ENCODE data around the gene GORASP2.

The GORASP2 gene

GRCh38 chr2:170999654-171000053 lies 70.6 kb downstream of the GORASP2 start:
- no peak for DNase-seq (ENCODE audit: insufficient read length, low spot score)
- TF ChIP-seq, protein P1, sequence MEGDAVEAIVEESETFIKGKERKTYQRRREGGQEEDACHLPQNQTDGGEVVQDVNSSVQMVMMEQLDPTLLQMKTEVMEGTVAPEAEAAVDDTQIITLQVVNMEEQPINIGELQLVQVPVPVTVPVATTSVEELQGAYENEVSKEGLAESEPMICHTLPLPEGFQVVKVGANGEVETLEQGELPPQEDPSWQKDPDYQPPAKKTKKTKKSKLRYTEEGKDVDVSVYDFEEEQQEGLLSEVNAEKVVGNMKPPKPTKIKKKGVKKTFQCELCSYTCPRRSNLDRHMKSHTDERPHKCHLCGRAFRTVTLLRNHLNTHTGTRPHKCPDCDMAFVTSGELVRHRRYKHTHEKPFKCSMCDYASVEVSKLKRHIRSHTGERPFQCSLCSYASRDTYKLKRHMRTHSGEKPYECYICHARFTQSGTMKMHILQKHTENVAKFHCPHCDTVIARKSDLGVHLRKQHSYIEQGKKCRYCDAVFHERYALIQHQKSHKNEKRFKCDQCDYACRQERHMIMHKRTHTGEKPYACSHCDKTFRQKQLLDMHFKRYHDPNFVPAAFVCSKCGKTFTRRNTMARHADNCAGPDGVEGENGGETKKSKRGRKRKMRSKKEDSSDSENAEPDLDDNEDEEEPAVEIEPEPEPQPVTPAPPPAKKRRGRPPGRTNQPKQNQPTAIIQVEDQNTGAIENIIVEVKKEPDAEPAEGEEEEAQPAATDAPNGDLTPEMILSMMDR (IDR thresholded peaks at IDR 0.05; ENCODE audit: insufficient read depth, missing control alignments) = no peak
- FAIRE-seq = no peak

DNA sequence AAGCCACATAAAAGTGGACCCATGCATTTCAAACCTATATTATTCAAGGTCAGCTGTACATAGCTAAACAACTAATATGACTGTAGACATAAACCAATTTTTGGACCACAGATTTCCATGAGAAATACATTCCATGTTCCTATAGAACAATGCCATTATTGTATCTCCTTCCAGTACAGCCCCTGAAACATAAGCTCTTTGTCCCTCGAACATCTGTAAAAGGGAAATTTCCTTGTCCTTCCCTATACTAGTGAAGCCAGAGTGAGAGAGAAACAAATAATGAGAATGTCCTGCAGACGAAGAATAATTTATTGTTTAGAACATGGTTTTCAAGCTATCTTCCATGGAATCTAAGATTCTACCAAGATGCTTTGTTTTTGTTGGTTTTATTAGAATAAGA lies 75.3 kb downstream of the GORASP2 start:
- no peak for FAIRE-seq
- TF ChIP-seq, protein P1 (IDR thresholded peaks at IDR 0.05; ENCODE audit: insufficient read depth, missing control alignments) = no peak

DNA sequence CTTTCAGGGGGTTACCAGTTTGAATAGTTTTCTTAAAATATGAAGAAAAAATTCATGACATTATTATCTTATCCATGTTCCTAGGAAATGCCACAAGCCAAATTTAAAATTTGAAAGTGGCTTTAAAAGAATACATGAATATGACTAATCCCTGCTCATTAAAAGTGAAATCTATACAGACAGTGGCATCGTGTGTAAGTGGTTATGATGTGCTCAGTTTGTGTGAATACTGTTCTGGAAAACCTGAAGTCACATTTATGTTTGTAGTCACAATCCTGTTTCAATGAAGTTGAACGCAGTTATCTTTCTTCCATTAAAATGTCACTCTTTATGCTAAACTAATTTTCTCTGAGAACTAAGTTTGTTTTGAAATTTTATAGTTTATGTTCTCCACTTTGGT lies 75.8 kb downstream of the GORASP2 start:
- DNase-seq (ENCODE audit: insufficient read length, low spot score) (no peak), FAIRE-seq (no peak)
- TF ChIP-seq, protein P1 (IDR thresholded peaks at IDR 0.05; ENCODE audit: insufficient read depth, missing control alignments) = no peak

More for the DNA sequence above, 75.3 kb downstream of the GORASP2 start:
- DNase-seq (ENCODE audit: insufficient read length, low spot score) = no peak

DNA sequence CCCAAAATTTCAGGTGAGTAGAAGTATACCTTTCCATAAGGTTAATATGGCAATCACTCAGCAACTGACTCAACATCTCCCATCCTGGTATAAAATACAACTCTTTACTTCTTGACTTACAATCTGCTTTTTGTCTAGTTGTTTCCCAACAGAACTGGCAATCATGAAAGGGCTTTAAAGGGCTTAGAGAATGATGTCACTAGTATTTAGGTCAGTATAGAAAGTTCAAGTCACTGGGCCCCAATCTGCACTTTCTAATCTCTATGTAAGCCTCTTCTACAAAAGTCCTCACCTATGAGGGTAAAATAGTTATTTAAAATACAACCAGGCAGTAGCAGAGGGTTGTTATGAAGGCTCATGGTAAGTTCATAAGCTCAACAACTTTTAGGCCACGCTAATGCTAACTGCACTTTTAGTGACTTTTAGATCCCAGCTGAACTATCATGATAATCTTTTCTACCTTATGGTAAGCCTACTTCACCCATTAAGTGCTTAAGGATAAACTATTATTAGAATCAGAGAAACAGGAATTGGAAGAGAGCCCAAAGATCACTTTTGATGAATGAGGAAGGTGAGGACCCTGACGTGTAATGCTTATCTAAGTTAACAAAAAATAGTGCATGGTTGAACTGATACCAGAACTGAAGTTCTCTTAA lies 79.6 kb downstream of the GORASP2 start:
- FAIRE-seq = peak; percentile 88
- TF ChIP-seq, protein P1 (IDR thresholded peaks at IDR 0.05; ENCODE audit: insufficient read depth, missing control alignments) = no peak
- no peak for DNase-seq (ENCODE audit: insufficient read length, low spot score)

DNA sequence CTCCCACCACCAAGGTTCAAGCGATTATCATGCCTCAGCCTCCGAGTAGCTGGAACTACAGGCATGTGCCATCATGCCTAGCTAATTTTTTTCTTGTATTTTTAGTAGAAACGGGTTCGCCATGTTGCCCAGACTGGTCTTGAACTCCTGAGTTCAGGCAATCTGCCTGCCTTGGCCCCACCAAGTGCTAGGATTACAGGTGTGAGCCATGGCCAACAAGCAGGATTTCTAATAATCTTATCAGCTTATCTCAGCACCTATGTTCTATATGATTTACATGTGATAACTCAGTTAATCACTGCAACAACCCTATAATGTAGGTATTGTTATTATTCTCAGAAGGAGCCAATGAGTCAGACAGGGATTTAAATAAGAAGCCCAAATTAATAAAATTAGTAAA lies 80.3 kb downstream of the GORASP2 start:
- TF ChIP-seq, protein P1 (IDR thresholded peaks at IDR 0.05; ENCODE audit: insufficient read depth, missing control alignments) = no peak
- DNase-seq (ENCODE audit: insufficient read length, low spot score) (no peak), FAIRE-seq (no peak)

DNA sequence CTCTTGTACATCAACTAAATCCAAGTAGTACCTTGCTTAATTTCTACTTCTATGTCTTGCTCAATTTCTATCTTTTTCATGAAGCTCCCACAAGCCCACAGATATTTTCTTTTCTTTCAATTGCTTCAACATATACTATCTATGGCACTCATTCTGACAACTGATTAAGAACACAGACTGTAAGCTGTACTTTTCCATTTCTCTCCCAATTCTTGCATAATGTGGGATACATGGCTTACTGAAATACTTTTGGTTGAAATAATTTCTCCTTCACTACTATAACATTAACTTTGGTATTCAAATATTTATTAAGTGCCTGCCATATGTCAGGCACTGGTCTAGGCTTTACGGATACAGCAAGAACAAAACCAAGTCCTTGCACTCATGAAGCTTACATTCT lies 84.8 kb downstream of the GORASP2 start:
- FAIRE-seq (no peak), DNase-seq (ENCODE audit: insufficient read length, low spot score) (no peak)
- TF ChIP-seq, protein P1 (IDR thresholded peaks at IDR 0.05; ENCODE audit: insufficient read depth, missing control alignments) = no peak

GRCh38 chr2:171016125-171016524 lies 87.1 kb downstream of the GORASP2 start:
- DNase-seq (ENCODE audit: insufficient read length, low spot score) = no peak
- no peak for FAIRE-seq
- TF ChIP-seq, protein P1 (IDR thresholded peaks at IDR 0.05; ENCODE audit: insufficient read depth, missing control alignments) = no peak
